Subcutaneous abdominal adipose tissue (tissue), 5 donors: ENCODE data around the gene OR13C5.

Experiments
- H3K27ac ChIP-seq: one replicate; pipeline ENCODE4 v1.7.0; 2013; ENCODE audit warnings: low read depth, mild to moderate bottlenecking, inconsistent platforms, low read length, moderate library complexity
- H3K27me3 ChIP-seq, 5 donors: one replicate each; pipeline ENCODE4 v1.7.0; 2013; ENCODE audit warnings: low read length in 5 of 5, inconsistent platforms in 1 of 5; ENCODE audit not compliant: control insufficient read depth in 5 of 5, insufficient read depth in 4 of 5
- H3K36me3 ChIP-seq, 5 donors: one replicate each; pipeline ENCODE4 v1.7.0; 2013; ENCODE audit warnings: low read length in 5 of 5; ENCODE audit not compliant: control insufficient read depth in 5 of 5, insufficient read depth in 5 of 5
- H3K4me1 ChIP-seq, 5 donors: one replicate each; pipeline ENCODE4 v1.7.0; 2013; ENCODE audit warnings: low read length in 5 of 5, mild to moderate bottlenecking in 3 of 5, moderate library complexity in 1 of 5; ENCODE audit not compliant: control insufficient read depth in 5 of 5, insufficient read depth in 5 of 5
- H3K4me3 ChIP-seq, 5 donors: one replicate each; pipeline ENCODE4 v1.7.0; 2013; ENCODE audit warnings: low read length in 5 of 5, low read depth in 1 of 5
- H3K9ac ChIP-seq, 5 donors: one replicate each; pipeline ENCODE4 v1.7.0; 2013; ENCODE audit warnings: low read length in 5 of 5, mild to moderate bottlenecking in 4 of 5, moderate library complexity in 3 of 5
- H3K9me3 ChIP-seq, 5 donors: one replicate each; pipeline ENCODE4 v1.7.0; 2013; ENCODE audit warnings: low read length in 5 of 5; ENCODE audit not compliant: control insufficient read depth in 5 of 5
- donor health status: healthy.
- donor health status: healthy.
- donor health status: healthy.
- donor health status: healthy.
- donor health status: healthy.

Gene OR13C5

GRCh38 chr9:104556830-104557634, 42.2 kb downstream of the OR13C5 start:
- Histone ChIP-seq H3K4me3 (no peak overlapping the region), H3K27me3 (no peaks in the 10 kb centered on the region), H3K27ac (no peak overlapping the region), H3K4me1 (no peaks in the 10 kb centered on the region), H3K36me3 (no peaks in the 10 kb centered on the region), H3K9me3 (peaks cover 0 to 8% (median 0%) of the 10 kb centered on the region in 5 donors), H3K9ac (no peak overlapping the region)

GRCh38 chr9:104555521-104555920, 43.7 kb downstream of the OR13C5 start:
- Histone ChIP-seq H3K9ac (no peak overlapping the region), H3K4me1 (no peaks in the 10 kb centered on the region), H3K27me3 (no peaks in the 10 kb centered on the region), H3K9me3 (peaks cover 0 to 8% (median 0%) of the 10 kb centered on the region in 5 donors), H3K36me3 (no peaks in the 10 kb centered on the region), H3K27ac (no peak overlapping the region), H3K4me3 (no peak overlapping the region)

GRCh38 chr9:104553261-104553660, 46.0 kb downstream of the OR13C5 start:
- no peak overlapping the region for H3K27ac ChIP-seq
- H3K36me3 ChIP-seq = no peaks in the 10 kb centered on the region
- H3K27me3 ChIP-seq = no peaks in the 10 kb centered on the region
- no peak overlapping the region for H3K4me3 ChIP-seq
- H3K9me3 ChIP-seq = peaks cover 0 to 8% (median 0%) of the 10 kb centered on the region in 5 donors
- H3K9ac ChIP-seq = no peak overlapping the region
- no peaks in the 10 kb centered on the region for H3K4me1 ChIP-seq
